ENCODE results near the gene GPR161.
"Not testable (repeated sequence)": the region's sequence is repeated elsewhere in the genome, so short reads cannot be mapped to it uniquely, and the experiment has no call there.

The GPR161 gene

DNA sequence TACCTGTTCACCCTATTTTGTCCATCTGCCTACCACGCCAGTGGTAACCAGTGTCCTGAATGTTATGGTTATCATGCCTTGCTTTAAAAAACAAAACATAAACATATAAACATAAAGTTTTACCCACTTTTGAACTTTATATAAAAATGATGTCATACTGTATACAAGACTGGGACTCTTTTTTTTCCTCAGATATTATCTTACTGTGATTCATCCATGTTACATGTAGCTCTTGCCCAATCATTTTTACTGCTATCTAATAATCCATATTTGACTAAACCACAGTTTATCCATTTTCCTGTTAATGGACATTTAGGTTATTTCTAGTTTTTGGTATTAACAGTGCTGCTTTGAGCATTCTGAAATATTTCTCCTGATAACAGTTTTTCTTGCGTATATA is 78.8 kb downstream of the GPR161 start:
- no peak overlapping the region for H3K4me3 ChIP-seq (ENCODE audit: low read length)
- peak; percentile 15 for DNase-seq (ENCODE audit: low read depth)
- TF ChIP-seq, protein P1, sequence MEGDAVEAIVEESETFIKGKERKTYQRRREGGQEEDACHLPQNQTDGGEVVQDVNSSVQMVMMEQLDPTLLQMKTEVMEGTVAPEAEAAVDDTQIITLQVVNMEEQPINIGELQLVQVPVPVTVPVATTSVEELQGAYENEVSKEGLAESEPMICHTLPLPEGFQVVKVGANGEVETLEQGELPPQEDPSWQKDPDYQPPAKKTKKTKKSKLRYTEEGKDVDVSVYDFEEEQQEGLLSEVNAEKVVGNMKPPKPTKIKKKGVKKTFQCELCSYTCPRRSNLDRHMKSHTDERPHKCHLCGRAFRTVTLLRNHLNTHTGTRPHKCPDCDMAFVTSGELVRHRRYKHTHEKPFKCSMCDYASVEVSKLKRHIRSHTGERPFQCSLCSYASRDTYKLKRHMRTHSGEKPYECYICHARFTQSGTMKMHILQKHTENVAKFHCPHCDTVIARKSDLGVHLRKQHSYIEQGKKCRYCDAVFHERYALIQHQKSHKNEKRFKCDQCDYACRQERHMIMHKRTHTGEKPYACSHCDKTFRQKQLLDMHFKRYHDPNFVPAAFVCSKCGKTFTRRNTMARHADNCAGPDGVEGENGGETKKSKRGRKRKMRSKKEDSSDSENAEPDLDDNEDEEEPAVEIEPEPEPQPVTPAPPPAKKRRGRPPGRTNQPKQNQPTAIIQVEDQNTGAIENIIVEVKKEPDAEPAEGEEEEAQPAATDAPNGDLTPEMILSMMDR (IDR thresholded peaks at IDR 0.05; ENCODE audit: insufficient read depth, low read depth, low read length, missing control alignments) = no peak

DNA sequence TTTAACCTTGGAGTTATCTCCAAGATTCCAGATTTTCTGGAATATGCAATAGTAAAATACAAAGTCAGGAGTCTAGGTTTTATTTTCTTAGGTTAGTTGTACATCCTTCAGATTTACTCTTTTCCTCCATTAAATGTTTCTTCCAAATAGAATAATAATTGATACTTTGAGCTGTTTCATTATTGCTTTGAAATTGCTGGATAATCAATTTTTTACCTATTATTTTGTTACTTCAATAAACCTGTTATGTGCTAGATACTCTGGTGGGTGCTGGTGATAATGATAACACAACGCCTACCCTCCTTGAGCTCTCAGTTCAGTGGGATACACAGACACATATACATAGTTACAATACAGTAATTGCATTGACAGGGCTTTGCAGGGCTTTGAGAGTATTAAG is 79.4 kb downstream of the GPR161 start:
- TF ChIP-seq, protein P1 (IDR thresholded peaks at IDR 0.05; ENCODE audit: insufficient read depth, low read depth, low read length, missing control alignments) = no peak
- no peak overlapping the region for H3K4me3 ChIP-seq (ENCODE audit: low read length)
- DNase-seq (ENCODE audit: low read depth) = no peak

DNA sequence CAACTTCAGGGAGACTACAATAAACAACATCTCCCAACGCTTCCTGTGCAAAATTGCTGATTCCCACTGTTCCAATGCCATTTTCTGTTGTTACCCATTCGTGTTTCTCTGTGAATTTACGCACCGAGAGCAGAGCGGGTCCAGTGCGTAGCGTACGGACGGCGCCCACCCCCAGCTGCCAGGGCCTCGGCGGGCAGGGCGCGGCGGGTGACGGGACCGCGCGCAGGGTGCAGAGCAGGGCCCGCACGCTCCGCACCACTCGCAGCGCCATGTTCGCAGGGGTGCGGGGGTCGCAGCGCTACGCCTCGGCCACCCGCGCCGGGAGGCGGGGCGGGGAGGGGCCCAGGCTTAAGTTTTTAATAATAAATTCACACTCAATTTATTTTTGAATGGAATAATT is 80.6 kb downstream of the GPR161 start:
- not testable (repeated sequence) for H3K4me3 ChIP-seq (ENCODE audit: low read length); DNase-seq (ENCODE audit: low read depth)

DNA sequence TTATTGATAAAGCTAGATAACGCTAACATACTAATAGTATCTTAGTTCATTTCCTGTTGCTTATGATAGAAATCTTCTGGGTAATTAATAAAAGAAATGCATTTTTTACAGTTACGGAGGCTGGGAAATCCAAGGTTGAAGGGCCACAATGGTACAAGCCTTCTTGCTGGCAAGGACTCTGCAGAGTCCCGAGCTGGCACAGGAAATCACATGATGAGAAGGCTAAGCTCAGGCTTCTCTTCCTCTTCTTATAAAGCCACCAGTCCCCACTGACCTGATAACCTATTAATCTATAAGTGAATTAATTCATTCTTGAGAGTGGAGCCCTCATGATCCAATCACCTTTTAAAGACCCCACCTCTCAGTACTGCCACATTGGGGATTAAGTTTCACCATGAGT is 82.6 kb downstream of the GPR161 start:
- H3K4me3 ChIP-seq (ENCODE audit: low read length) = no peak overlapping the region
- TF ChIP-seq, protein P1 (IDR thresholded peaks at IDR 0.05; ENCODE audit: insufficient read depth, low read depth, low read length, missing control alignments) = no peak
- no peak for DNase-seq (ENCODE audit: low read depth)

DNA sequence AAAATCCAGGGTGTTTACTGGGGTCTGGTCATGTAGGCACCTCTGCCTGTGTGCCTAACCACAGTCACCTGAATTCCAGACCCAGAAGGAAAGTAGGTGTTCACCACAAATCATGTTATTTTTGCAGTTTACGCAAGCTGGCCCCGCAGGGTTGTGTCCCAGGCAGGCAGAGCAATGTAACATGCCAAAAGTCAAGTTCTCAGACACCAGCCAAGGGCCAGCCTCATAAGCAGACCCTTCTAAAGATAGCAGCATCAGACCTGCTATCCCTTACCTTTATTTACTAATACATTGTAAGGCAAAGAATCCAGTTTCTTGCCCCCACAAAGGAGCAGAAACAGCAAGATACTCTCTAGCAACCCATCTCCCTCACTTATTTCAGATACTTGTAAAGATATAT is 83.0 kb downstream of the GPR161 start:
- no peak for DNase-seq (ENCODE audit: low read depth)
- no peak overlapping the region for H3K4me3 ChIP-seq (ENCODE audit: low read length)
- TF ChIP-seq, protein P1 (IDR thresholded peaks at IDR 0.05; ENCODE audit: insufficient read depth, low read depth, low read length, missing control alignments) = no peak

DNA sequence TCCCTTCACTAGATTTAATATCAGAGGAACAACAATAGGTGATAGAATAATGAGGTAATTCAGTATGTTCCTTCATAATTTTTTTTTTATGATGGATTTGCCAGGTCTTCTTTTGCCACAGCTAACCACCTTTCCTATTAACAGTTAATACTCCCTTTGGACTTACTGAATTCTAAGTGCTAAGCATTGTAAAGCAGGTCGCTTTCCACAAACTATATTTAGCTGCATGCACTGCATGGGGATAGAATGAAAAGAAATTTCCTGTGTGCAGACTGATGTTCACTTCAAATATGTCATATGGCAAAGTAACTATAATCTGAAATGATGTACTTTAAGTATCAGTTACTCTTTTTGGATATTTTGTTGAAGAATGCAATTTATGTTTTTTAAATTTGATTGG is 85.8 kb downstream of the GPR161 start:
- no peak overlapping the region for H3K4me3 ChIP-seq (ENCODE audit: low read length)
- no peak for DNase-seq (ENCODE audit: low read depth)
- TF ChIP-seq, protein P1 (IDR thresholded peaks at IDR 0.05; ENCODE audit: insufficient read depth, low read depth, low read length, missing control alignments) = no peak

DNA sequence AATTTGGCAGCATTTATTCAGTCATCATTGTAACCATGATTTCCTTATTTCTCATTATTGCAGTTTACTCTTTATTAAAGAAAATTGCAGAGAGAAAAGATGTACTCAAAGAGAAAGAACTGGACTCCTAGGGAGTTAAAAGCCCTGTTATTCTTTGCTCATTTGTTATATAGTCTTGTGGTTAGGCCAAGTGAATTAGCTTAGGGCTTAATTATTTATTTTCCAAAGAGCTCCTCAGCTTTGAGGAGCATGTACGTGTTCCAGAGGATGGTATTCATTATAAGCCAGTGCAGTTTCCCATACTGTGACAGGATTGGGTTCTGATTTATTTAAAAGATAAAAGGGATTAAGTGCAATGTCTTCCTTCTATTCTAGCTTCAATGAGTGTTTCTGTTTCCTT is 86.4 kb downstream of the GPR161 start:
- TF ChIP-seq, protein P1 (IDR thresholded peaks at IDR 0.05; ENCODE audit: insufficient read depth, low read depth, low read length, missing control alignments) = no peak

DNA sequence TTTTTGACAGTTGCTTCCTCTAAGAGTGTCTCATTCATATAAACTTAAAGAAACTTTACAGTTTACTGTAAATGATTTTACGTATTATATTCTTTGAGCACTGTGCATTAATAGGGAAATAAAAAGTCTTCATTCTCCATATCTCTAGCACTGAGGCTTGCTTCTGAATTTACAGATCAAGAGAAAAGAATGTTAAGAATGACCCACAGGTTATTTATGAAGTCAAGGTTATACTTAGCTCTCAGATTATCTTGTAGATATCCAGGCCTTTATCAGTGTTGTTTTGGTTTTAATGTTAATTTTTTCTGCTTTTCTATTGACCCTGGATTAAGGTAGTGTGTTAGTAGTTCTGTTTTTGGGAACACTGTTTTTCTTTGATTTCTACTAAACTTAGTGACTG is 91.4 kb downstream of the GPR161 start:
- TF ChIP-seq, protein P1 (IDR thresholded peaks at IDR 0.05; ENCODE audit: insufficient read depth, low read depth, low read length, missing control alignments) = no peak
- DNase-seq (ENCODE audit: low read depth) = no peak
- no peak overlapping the region for H3K4me3 ChIP-seq (ENCODE audit: low read length)

More for the DNA sequence above, 86.4 kb downstream of the GPR161 start:
- H3K4me3 ChIP-seq (ENCODE audit: low read length) = no peak overlapping the region
- DNase-seq (ENCODE audit: low read depth) = no peak
